Spleen (tissue), 7 donors: ENCODE data around the gene SEMA7A.

Experiments used
- CTCF ChIP-seq, 11 experiments: fragments of 200-600 bp in 7 of 11; fragments of 450-650 bp in 4 of 11; sonication (generic) in 4 of 11; IDR thresholded peaks in 8 of 11; conservative IDR thresholded peaks in 3 of 11; 1 replicate in 7 of 11; 2 replicates in 4 of 11; pipeline versions ENCODE4 v1.4.0 to v1.8.0; 2016 to 2021; ENCODE audit warnings: antibody characterized with exemption in 11 of 11, inconsistent platforms in 4 of 11, mild to moderate bottlenecking in 1 of 11
- POLR2A ChIP-seq, 3 donors: fragments of 450-650 bp; IDR thresholded peaks; one replicate each; pipeline ENCODE4 v1.5.1; 2017; ENCODE audit warnings: antibody characterized with exemption in 3 of 3, mild to moderate bottlenecking in 1 of 3
- POLR2AphosphoS5 ChIP-seq, 3 donors: sonication (generic); formaldehyde crosslinking; IDR thresholded peaks; one replicate each; pipeline ENCODE4 v1.5.1; 2017; ENCODE audit warnings: antibody characterized with exemption in 3 of 3
- donor health status: DM: no; HTN: no; CAD: no; lungs with moderate emphysema.
- donor health status: DM: no; HTN: no; CAD: no.
- donor health status: DM: no; HTN: no; CAD: no.

GRCh38 chr15:74385733-74386132, 48.0 kb downstream of the SEMA7A start:
- TF ChIP-seq POLR2AphosphoS5 (IDR thresholded peaks at IDR 0.05): peak in 1 of 3 donors; percentile 71
- TF ChIP-seq CTCF (IDR thresholded peaks at IDR 0.05 in 8 of 11, conservative IDR thresholded peaks at IDR 0.05 in 3 of 11): no peak
- no peak for TF ChIP-seq POLR2A (IDR thresholded peaks at IDR 0.05)
